Colonic mucosa (tissue), 4 donors: ENCODE measurements around the gene TERB1. TPM values are rescaled to one million over a fixed set of nuclear protein-coding genes. Genes with fewer than 3 reads are reported as not detected.
A peak's percentile ranks its signal among the peaks of the same experiment; 100 is the strongest.

Experiments
- DNase-seq: peaks from one replicate; pipeline ENCODE4 v3.0.0-alpha.2; 2020
- H3K27ac ChIP-seq: fragments of 200-600 bp; one replicate; pipeline ENCODE4 v1.8.0; 2021
- H3K27me3 ChIP-seq: fragments of 200-600 bp; one replicate; pipeline ENCODE4 v1.8.0; 2021
- H3K36me3 ChIP-seq: fragments of 200-600 bp; one replicate; pipeline ENCODE4 v1.8.0; 2021
- H3K4me1 ChIP-seq: fragments of 200-600 bp; one replicate; pipeline ENCODE4 v1.8.0; 2021; ENCODE audit warnings: mild to moderate bottlenecking
- H3K4me3 ChIP-seq: fragments of 200-600 bp; one replicate; pipeline ENCODE4 v1.8.0; 2021
- H3K9ac ChIP-seq, 2 donors: one replicate each; pipeline ENCODE4 v1.7.0; 2013; ENCODE audit warnings: control low read depth in 2 of 2, low read depth in 2 of 2, low read length in 2 of 2
- H3K9me3 ChIP-seq: fragments of 200-600 bp; one replicate; pipeline ENCODE4 v1.8.0; 2021
- CTCF ChIP-seq: fragments of 200-600 bp; IDR thresholded peaks from one replicate; pipeline ENCODE4 v1.8.0; 2022; ENCODE audit warnings: antibody characterized with exemption, mild to moderate bottlenecking
- intact Hi-C: fragments of 100-400 bp; cut with DNase I; formaldehyde crosslinking; loops from one replicate; pipeline ENCODE4 v1.14.1; 2022
- total RNA-seq, 2 donors: library from RNA; stranded (reverse); fragmentation: NEBNext Ultra II Directional in 1 of 2; extraction: Animal tissue kit (Norgen Biotek cat#: 25700) in 1 of 2; gene quantifications; one replicate each; pipeline ENCODE4 v1.2.1, GENCODE V29; 2021
- donor health status: healthy.
- donor health status: DM: no; HTN: no; CAD: no.
- donor health status: DM: no; HTN: no; CAD: no.

The TERB1 gene
- total RNA-seq, 2 donors from 2014 or later: 0.22 TPM; not detected in 1

- Histone ChIP-seq H3K4me1 (no peaks in the 10 kb centered on the region), H3K9me3 (no peaks in the 10 kb centered on the region), H3K27ac (no peak overlapping the region), H3K27me3 (no peaks in the 10 kb centered on the region), H3K4me3 (no peak overlapping the region), H3K36me3 (peaks cover 20% of the 10 kb centered on the region), H3K9ac (no peak overlapping the region)
- no peak for DNase-seq
- peak; percentile 58 for TF ChIP-seq CTCF
- intact Hi-C loops: loop anchor here (5.0 kb wide), 1 partner anchor 121 kb away; no protein-coding TSS in a partner anchor
These were observed 73.1 kb downstream of the TERB1 start for GRCh38 chr16:66728117-66728787.

- intact Hi-C loops: no loop called here
- H3K4me3 ChIP-seq: no peak overlapping the region
- TF ChIP-seq CTCF: no peak
- no peaks in the 10 kb centered on the region for H3K9me3 ChIP-seq
- no peak overlapping the region for H3K9ac ChIP-seq
- DNase-seq: no peak
- H3K4me1 ChIP-seq: no peaks in the 10 kb centered on the region
- no peaks in the 10 kb centered on the region for H3K27me3 ChIP-seq
- no peak overlapping the region for H3K27ac ChIP-seq
- peaks cover 7% of the 10 kb centered on the region for H3K36me3 ChIP-seq
These were observed 80.6 kb downstream of the TERB1 start for GRCh38 chr16:66720766-66721165.

GRCh38 chr16:66719246-66719645 lies 82.1 kb downstream of the TERB1 start:
- no peak for TF ChIP-seq CTCF
- no peak overlapping the region for H3K9ac ChIP-seq
- no peak overlapping the region for H3K4me3 ChIP-seq
- intact Hi-C loops: no loop called here
- no peaks in the 10 kb centered on the region for H3K27me3 ChIP-seq
- H3K36me3 ChIP-seq: peaks cover 3% of the 10 kb centered on the region
- H3K27ac ChIP-seq: no peak overlapping the region
- no peak for DNase-seq
- H3K9me3 ChIP-seq: no peaks in the 10 kb centered on the region
- no peaks in the 10 kb centered on the region for H3K4me1 ChIP-seq

GRCh38 chr16:66717776-66718175 lies 83.6 kb downstream of the TERB1 start:
- no peak overlapping the region for H3K27ac ChIP-seq
- no peaks in the 10 kb centered on the region for H3K27me3 ChIP-seq
- H3K9me3 ChIP-seq: no peaks in the 10 kb centered on the region
- DNase-seq: no peak
- H3K9ac ChIP-seq: no peak overlapping the region
- H3K36me3 ChIP-seq: no peaks in the 10 kb centered on the region
- intact Hi-C loops: no loop called here
- no peak for TF ChIP-seq CTCF
- no peaks in the 10 kb centered on the region for H3K4me1 ChIP-seq
- no peak overlapping the region for H3K4me3 ChIP-seq

- peak; percentile 28 for TF ChIP-seq CTCF
These were observed 84.2 kb downstream of the TERB1 start for GRCh38 chr16:66717112-66717675.

More at GRCh38 chr16:66717112-66717675, 84.2 kb downstream of the TERB1 start:
- Histone ChIP-seq H3K4me3 (no peak overlapping the region), H3K4me1 (no peaks in the 10 kb centered on the region), H3K9ac (no peak overlapping the region), H3K27ac (no peak overlapping the region), H3K9me3 (no peaks in the 10 kb centered on the region), H3K36me3 (no peaks in the 10 kb centered on the region), H3K27me3 (no peaks in the 10 kb centered on the region)
- intact Hi-C loops: no loop called here
- DNase-seq: peak; percentile 60
